Measurements from ENCODE around the gene ZNF280D.

ZNF280D gene

DNA sequence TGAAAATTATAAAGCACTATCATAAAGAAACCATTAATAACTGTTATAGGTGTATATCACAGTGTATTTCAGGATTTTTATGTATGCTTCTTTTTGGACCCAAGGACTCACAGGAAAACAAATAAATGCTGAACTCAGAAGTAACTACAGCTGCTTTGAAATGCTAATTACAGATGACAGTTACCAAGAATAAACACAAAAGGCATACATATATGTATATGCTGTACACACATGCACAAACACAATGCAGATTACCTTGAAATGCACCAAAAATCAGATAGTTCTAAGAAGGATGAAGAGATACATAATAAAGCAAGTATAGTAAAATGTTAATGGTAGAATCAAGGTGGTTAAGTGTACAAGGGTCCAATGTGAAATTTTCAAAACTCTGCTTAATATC is 52.2 kb downstream of the ZNF280D start:
- no peaks in the 10 kb centered on the region for H3K36me3 ChIP-seq
- no peaks in the 10 kb centered on the region for H3K27me3 ChIP-seq
- no peak for TF ChIP-seq CTCF (IDR thresholded peaks at IDR 0.05; ENCODE audit: low read depth, low read length)
- DNase-seq: no peak
- H3K9me3 ChIP-seq: no peaks in the 10 kb centered on the region
- no peaks in the 10 kb centered on the region for H3K4me1 ChIP-seq
- H3K4me3 ChIP-seq (ENCODE audit: low read depth, low read length): no peak overlapping the region

DNA sequence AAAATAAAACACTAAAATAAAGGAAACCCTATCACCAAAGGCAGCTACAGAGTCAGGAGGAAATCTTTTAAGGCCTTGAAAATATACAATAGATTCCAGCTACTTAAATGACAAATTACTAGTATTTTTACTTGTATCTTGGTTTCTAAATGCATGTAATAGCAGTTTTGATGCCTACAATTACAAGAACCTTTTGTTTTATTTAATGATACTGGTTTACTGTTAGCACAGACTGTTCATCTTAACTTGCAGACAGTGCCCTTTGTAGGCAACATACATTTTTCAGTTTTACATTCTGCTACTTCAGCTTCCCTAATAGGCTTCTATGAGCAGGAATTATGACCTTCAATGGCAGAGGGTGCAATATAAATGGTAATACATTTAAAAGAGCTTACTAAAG is 54.1 kb downstream of the ZNF280D start:
- Histone ChIP-seq H3K27me3 (no peaks in the 10 kb centered on the region), H3K36me3 (no peaks in the 10 kb centered on the region; the same call in 1 of the 2 replicates), H3K4me1 (no peaks in the 10 kb centered on the region), H3K4me3 (ENCODE audit: low read depth, low read length) (no peak overlapping the region), H3K9me3 (no peaks in the 10 kb centered on the region)
- no peak for DNase-seq
- TF ChIP-seq CTCF (IDR thresholded peaks at IDR 0.05; ENCODE audit: low read depth, low read length): no peak

- Histone ChIP-seq H3K4me1 (no peaks in the 10 kb centered on the region), H3K27me3 (no peaks in the 10 kb centered on the region), H3K9me3 (no peaks in the 10 kb centered on the region), H3K36me3 (no peaks in the 10 kb centered on the region; the same call in 1 of the 2 replicates), H3K4me3 (ENCODE audit: low read depth, low read length) (no peak overlapping the region)
- DNase-seq: no peak
- no peak for TF ChIP-seq CTCF (IDR thresholded peaks at IDR 0.05; ENCODE audit: low read depth, low read length)
Observed at GRCh38 chr15:56678571-56678970, 54.7 kb downstream of the ZNF280D start.

GRCh38 chr15:56677271-56677670 is 56.0 kb downstream of the ZNF280D start:
- no peaks in the 10 kb centered on the region for H3K27me3 ChIP-seq
- H3K9me3 ChIP-seq: no peaks in the 10 kb centered on the region
- H3K4me3 ChIP-seq (ENCODE audit: low read depth, low read length): no peak overlapping the region
- no peaks in the 10 kb centered on the region for H3K4me1 ChIP-seq
- H3K36me3 ChIP-seq: no peaks in the 10 kb centered on the region; the same call in 1 of the 2 replicates
- no peak for DNase-seq
- TF ChIP-seq CTCF (IDR thresholded peaks at IDR 0.05; ENCODE audit: low read depth, low read length): no peak

- no peaks in the 10 kb centered on the region for H3K9me3 ChIP-seq
- H3K4me3 ChIP-seq (ENCODE audit: low read depth, low read length): no peak overlapping the region
- no peaks in the 10 kb centered on the region for H3K4me1 ChIP-seq
- H3K36me3 ChIP-seq: no peaks in the 10 kb centered on the region; the same call in 1 of the 2 replicates
- no peak for DNase-seq
- H3K27me3 ChIP-seq: no peaks in the 10 kb centered on the region
- TF ChIP-seq CTCF (IDR thresholded peaks at IDR 0.05; ENCODE audit: low read depth, low read length): no peak
Observed at GRCh38 chr15:56675930-56676329, 57.4 kb downstream of the ZNF280D start.

GRCh38 chr15:56674857-56675256 is 58.5 kb downstream of the ZNF280D start:
- Histone ChIP-seq H3K4me1 (no peaks in the 10 kb centered on the region), H3K36me3 (no peaks in the 10 kb centered on the region; the same call in 1 of the 2 replicates), H3K27me3 (no peaks in the 10 kb centered on the region), H3K9me3 (no peaks in the 10 kb centered on the region), H3K4me3 (ENCODE audit: low read depth, low read length) (no peak overlapping the region)
- no peak for DNase-seq
- TF ChIP-seq CTCF (IDR thresholded peaks at IDR 0.05; ENCODE audit: low read depth, low read length): no peak

Measured in BE2C (cell line).